ENCODE measurements around the gene ADAM33. TPM values are rescaled to one million over a fixed set of nuclear protein-coding genes. Genes with fewer than 3 reads are reported as not detected.

Gene ADAM33
- total and polyA plus RNA-seq, 4 donors: 0.11 to 1.2 (median 0.60) TPM

DNA sequence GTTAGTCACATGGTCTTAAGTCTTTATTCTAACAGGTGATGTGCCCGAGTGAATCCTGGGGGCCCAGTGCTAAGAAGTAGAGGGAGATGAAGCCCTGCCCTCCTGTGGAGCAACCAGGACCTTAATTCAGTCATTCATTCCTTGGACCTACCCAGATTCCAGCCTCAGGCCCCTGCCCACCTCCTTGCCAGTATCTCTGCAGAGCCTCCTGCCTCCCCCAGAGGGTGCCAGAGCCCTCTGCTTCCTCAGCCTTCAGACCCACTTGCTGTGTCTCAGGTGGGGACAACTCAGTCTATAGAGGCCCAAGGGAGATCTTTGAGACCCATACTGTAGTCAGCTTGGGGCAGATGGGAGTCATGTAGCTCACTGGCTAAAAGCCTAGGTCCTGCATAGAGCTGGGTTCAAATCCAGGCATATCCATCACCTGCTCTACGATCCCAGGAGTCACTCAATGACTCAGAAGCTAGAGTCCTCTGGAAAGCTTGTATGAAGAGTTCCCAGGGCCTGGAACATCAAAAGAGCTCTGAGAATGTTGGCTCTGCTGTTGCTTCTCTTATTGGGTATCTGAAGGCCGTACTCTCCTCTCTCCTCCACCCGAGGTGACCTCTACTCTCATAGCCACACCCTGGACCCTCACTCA, 34.5 kb upstream of the ADAM33 start:
- Histone ChIP-seq H3K4me1 (ENCODE audit: control insufficient read depth in 4 of 4, insufficient read depth in 4 of 4, low read length in 3 of 4) (no peaks in the 10 kb centered on the region), H3K9ac (ENCODE audit: low read depth in 1 of 2, low read length in 2 of 2) (no peak overlapping the region), H3K27me3 (ENCODE audit: control insufficient read depth in 4 of 4, insufficient read depth in 4 of 4, low read length in 3 of 4) (peaks cover 0 to 3% (median 0%) of the 10 kb centered on the region in 4 donors), H3K27ac (ENCODE audit: low read depth in 1 of 2, low read length in 2 of 2) (no peak overlapping the region), H3K4me3 (ENCODE audit: low read depth in 1 of 3, low read length in 3 of 3) (no peak overlapping the region), H3K9me3 (ENCODE audit: control insufficient read depth in 4 of 4, low read length in 3 of 4) (no peaks in the 10 kb centered on the region), H3K36me3 (ENCODE audit: control insufficient read depth in 4 of 4, insufficient read depth in 3 of 4, low read depth in 1 of 4, low read length in 3 of 4) (no peaks in the 10 kb centered on the region)
- TF ChIP-seq, protein P1, sequence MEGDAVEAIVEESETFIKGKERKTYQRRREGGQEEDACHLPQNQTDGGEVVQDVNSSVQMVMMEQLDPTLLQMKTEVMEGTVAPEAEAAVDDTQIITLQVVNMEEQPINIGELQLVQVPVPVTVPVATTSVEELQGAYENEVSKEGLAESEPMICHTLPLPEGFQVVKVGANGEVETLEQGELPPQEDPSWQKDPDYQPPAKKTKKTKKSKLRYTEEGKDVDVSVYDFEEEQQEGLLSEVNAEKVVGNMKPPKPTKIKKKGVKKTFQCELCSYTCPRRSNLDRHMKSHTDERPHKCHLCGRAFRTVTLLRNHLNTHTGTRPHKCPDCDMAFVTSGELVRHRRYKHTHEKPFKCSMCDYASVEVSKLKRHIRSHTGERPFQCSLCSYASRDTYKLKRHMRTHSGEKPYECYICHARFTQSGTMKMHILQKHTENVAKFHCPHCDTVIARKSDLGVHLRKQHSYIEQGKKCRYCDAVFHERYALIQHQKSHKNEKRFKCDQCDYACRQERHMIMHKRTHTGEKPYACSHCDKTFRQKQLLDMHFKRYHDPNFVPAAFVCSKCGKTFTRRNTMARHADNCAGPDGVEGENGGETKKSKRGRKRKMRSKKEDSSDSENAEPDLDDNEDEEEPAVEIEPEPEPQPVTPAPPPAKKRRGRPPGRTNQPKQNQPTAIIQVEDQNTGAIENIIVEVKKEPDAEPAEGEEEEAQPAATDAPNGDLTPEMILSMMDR (IDR thresholded peaks at IDR 0.05; ENCODE audit: low read depth, low read length, missing input control): peak; percentile 63
- no peak for TF ChIP-seq YY1 (IDR thresholded peaks at IDR 0.05)
- TF ChIP-seq SP1 (IDR thresholded peaks at IDR 0.05): no peak
- TF ChIP-seq EGR1 (IDR thresholded peaks at IDR 0.05; ENCODE audit: low read depth in 2 of 2): no peak
- TF ChIP-seq RAD21 (IDR thresholded peaks at IDR 0.05): peak; percentile 85
- no peak for DNase-seq (ENCODE audit: low spot score)
- 78% methylated on average over 4 of the region's 4 CpGs for WGBS

DNA sequence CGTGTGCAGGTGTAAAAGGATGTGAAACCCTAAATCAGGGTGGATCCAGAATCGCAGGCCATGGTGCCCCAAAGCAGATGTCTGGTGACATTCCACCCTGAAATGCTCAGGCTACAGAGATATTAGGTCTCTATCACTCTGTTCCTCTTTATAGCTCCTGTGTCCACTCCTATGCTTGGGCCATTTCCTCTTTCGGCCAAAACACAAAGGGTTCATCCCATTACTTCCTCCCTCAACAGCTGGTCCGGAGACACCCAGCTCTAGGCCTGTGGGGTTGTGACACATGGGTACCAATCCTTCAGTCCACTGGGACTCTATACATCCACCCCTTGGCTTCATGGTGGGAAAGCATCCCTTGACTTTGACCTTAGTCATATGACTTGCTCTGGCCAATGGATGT, 32.3 kb upstream of the ADAM33 start:
- H3K36me3 ChIP-seq (ENCODE audit: control insufficient read depth in 4 of 4, insufficient read depth in 3 of 4, low read depth in 1 of 4, low read length in 3 of 4): no peaks in the 10 kb centered on the region
- 77% methylated on average over 4 of the region's 4 CpGs for WGBS
- no peaks in the 10 kb centered on the region for H3K9me3 ChIP-seq (ENCODE audit: control insufficient read depth in 4 of 4, low read length in 3 of 4)
- H3K27me3 ChIP-seq (ENCODE audit: control insufficient read depth in 4 of 4, insufficient read depth in 4 of 4, low read length in 3 of 4): no peaks in the 10 kb centered on the region
- H3K9ac ChIP-seq (ENCODE audit: low read depth in 1 of 2, low read length in 2 of 2): no peak overlapping the region
- no peaks in the 10 kb centered on the region for H3K4me1 ChIP-seq (ENCODE audit: control insufficient read depth in 4 of 4, insufficient read depth in 4 of 4, low read length in 3 of 4)
- no peak for DNase-seq (ENCODE audit: low spot score)
- no peak overlapping the region for H3K27ac ChIP-seq (ENCODE audit: low read depth in 1 of 2, low read length in 2 of 2)
- TF ChIP-seq YY1 (IDR thresholded peaks at IDR 0.05): no peak
- TF ChIP-seq MAX (IDR thresholded peaks at IDR 0.05): no peak
- TF ChIP-seq TAF1 (conservative IDR thresholded peaks at IDR 0.05): no peak
- no peak for TF ChIP-seq GABPA (IDR thresholded peaks at IDR 0.05 in 1 of 2, conservative IDR thresholded peaks at IDR 0.05 in 1 of 2)
- no peak for TF ChIP-seq EGR1 (IDR thresholded peaks at IDR 0.05; ENCODE audit: low read depth in 2 of 2)
- TF ChIP-seq HNF4G (IDR thresholded peaks at IDR 0.05): no peak
- TF ChIP-seq, protein P2, sequence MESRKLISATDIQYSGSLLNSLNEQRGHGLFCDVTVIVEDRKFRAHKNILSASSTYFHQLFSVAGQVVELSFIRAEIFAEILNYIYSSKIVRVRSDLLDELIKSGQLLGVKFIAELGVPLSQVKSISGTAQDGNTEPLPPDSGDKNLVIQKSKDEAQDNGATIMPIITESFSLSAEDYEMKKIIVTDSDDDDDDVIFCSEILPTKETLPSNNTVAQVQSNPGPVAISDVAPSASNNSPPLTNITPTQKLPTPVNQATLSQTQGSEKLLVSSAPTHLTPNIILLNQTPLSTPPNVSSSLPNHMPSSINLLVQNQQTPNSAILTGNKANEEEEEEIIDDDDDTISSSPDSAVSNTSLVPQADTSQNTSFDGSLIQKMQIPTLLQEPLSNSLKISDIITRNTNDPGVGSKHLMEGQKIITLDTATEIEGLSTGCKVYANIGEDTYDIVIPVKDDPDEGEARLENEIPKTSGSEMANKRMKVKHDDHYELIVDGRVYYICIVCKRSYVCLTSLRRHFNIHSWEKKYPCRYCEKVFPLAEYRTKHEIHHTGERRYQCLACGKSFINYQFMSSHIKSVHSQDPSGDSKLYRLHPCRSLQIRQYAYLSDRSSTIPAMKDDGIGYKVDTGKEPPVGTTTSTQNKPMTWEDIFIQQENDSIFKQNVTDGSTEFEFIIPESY (IDR thresholded peaks at IDR 0.05): no peak
- TF ChIP-seq FOXA1 (IDR thresholded peaks at IDR 0.05): no peak
- no peak for TF ChIP-seq SP1 (IDR thresholded peaks at IDR 0.05)
- TF ChIP-seq, protein P1 (IDR thresholded peaks at IDR 0.05; ENCODE audit: low read depth, low read length, missing input control): no peak
- TF ChIP-seq NR2F2 (IDR thresholded peaks at IDR 0.05): no peak
- TF ChIP-seq, protein P3, sequence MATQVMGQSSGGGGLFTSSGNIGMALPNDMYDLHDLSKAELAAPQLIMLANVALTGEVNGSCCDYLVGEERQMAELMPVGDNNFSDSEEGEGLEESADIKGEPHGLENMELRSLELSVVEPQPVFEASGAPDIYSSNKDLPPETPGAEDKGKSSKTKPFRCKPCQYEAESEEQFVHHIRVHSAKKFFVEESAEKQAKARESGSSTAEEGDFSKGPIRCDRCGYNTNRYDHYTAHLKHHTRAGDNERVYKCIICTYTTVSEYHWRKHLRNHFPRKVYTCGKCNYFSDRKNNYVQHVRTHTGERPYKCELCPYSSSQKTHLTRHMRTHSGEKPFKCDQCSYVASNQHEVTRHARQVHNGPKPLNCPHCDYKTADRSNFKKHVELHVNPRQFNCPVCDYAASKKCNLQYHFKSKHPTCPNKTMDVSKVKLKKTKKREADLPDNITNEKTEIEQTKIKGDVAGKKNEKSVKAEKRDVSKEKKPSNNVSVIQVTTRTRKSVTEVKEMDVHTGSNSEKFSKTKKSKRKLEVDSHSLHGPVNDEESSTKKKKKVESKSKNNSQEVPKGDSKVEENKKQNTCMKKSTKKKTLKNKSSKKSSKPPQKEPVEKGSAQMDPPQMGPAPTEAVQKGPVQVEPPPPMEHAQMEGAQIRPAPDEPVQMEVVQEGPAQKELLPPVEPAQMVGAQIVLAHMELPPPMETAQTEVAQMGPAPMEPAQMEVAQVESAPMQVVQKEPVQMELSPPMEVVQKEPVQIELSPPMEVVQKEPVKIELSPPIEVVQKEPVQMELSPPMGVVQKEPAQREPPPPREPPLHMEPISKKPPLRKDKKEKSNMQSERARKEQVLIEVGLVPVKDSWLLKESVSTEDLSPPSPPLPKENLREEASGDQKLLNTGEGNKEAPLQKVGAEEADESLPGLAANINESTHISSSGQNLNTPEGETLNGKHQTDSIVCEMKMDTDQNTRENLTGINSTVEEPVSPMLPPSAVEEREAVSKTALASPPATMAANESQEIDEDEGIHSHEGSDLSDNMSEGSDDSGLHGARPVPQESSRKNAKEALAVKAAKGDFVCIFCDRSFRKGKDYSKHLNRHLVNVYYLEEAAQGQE (IDR thresholded peaks at IDR 0.05): no peak
- H3K4me3 ChIP-seq (ENCODE audit: low read depth in 1 of 3, low read length in 3 of 3): no peak overlapping the region
